H1 (cell line): ENCODE measurements around the gene TNIK. TPM values are rescaled to one million over a fixed set of nuclear protein-coding genes. Genes with fewer than 3 reads are reported as not detected.

Experiments
- CTCF ChIA-PET: fragments of 300-600 bp; sonication (Branson Sonifier 250); formaldehyde crosslinking; loops from one replicate; lab custom pipeline; 2021; ENCODE audit not compliant: partially characterized antibody; lab: Charles Lee
- POLR2A ChIA-PET: fragments of 300-600 bp; sonication (Branson Sonifier 250); formaldehyde crosslinking; loops from one replicate; lab custom pipeline; 2021; ENCODE audit warnings: inconsistent platforms; ENCODE audit not compliant: partially characterized antibody; lab: Charles Lee
- DNase-seq, 2 experiments: peaks; one replicate each; pipeline versions ENCODE4 v3.0.0 to v3.0.0-alpha.2; 2010 to 2022; ENCODE audit warnings: low spot score in 2 of 2, low read depth in 1 of 2, mixed read lengths in 1 of 2
- FAIRE-seq: peaks from 2 replicates; lab custom pipeline; 2011; peaks lifted over from hg19 to GRCh38; lab: Jason Lieb, UNC
- H2AFZ ChIP-seq: 2 replicates; pipeline ENCODE4 v1.8.1; 2012; ENCODE audit warnings: low read length, inconsistent platforms
- H2AK5ac ChIP-seq: 2 replicates; pipeline ENCODE4 v1.6.1; 2013; ENCODE audit warnings: low read depth, low read length
- H2BK120ac ChIP-seq: replicated peaks from 2 replicates; pipeline ENCODE3; 2013; ENCODE audit warnings: low read depth, low read length, inconsistent platforms
- H2BK12ac ChIP-seq: 2 replicates; pipeline ENCODE4 v1.6.1; 2013; ENCODE audit warnings: low read depth, low read length
- H2BK15ac ChIP-seq: 2 replicates; pipeline ENCODE4 v1.6.1; 2013; ENCODE audit warnings: low read length
- H2BK20ac ChIP-seq: 2 replicates; pipeline ENCODE4 v1.6.1; 2013; ENCODE audit warnings: low read length
- H2BK5ac ChIP-seq: 2 replicates; pipeline ENCODE4 v1.6.1; 2013; ENCODE audit warnings: low read depth, low read length
- H3K14ac ChIP-seq: 2 replicates; pipeline ENCODE4 v1.6.1; 2013; ENCODE audit warnings: inconsistent platforms; ENCODE audit not compliant: insufficient read length
- H3K18ac ChIP-seq: 2 replicates; pipeline ENCODE4 v1.6.1; 2013; ENCODE audit warnings: low read length; ENCODE audit errors: extremely low read depth
- H3K23ac ChIP-seq: 2 replicates; pipeline ENCODE4 v1.6.1; 2013; ENCODE audit warnings: inconsistent platforms; ENCODE audit not compliant: insufficient read length
- H3K23me2 ChIP-seq: 2 replicates; pipeline ENCODE4 v1.6.1; 2013; ENCODE audit warnings: low read depth, low read length
- H3K27ac ChIP-seq: 2 replicates; pipeline ENCODE4 v1.6.1; 2011; ENCODE audit warnings: low read depth, low read length, inconsistent platforms
- H3K27me3 ChIP-seq, 4 experiments: replicated peaks in 1 of 4; 1 replicate in 1 of 4; 2 replicates in 3 of 4; pipeline versions ENCODE4 v1.6.1 to v1.8.1; 2011 to 2013; ENCODE audit warnings: low read length in 3 of 4, mild to moderate bottlenecking in 3 of 4, inconsistent platforms in 2 of 4, mixed read lengths in 2 of 4, moderate library complexity in 1 of 4; ENCODE audit not compliant: control insufficient read depth in 3 of 4, insufficient read depth in 3 of 4; ENCODE audit errors: extremely low read depth in 1 of 4
- H3K36me3 ChIP-seq, 4 experiments: 2 replicates each; pipeline versions ENCODE4 v1.6.1 to v1.8.1; 2011 to 2013; ENCODE audit warnings: mild to moderate bottlenecking in 4 of 4, low read length in 3 of 4, moderate library complexity in 2 of 4, control low read depth in 1 of 4, inconsistent platforms in 1 of 4; ENCODE audit not compliant: insufficient read depth in 4 of 4, control insufficient read depth in 2 of 4
- H3K4ac ChIP-seq: replicated peaks from 2 replicates; pipeline ENCODE3; 2013; ENCODE audit warnings: low read length, low read depth, mixed read lengths, inconsistent platforms; ENCODE audit not compliant: insufficient read length
- H3K4me1 ChIP-seq, 4 experiments: replicated peaks in 1 of 4; 1 replicate in 1 of 4; 2 replicates in 3 of 4; pipeline versions ENCODE4 v1.6.1 to v1.8.1; 2011 to 2013; ENCODE audit warnings: low read length in 3 of 4, inconsistent platforms in 2 of 4, mixed read lengths in 1 of 4; ENCODE audit not compliant: insufficient read depth in 4 of 4, control insufficient read depth in 3 of 4
- H3K4me2 ChIP-seq, 2 experiments: 2 replicates each; pipeline versions ENCODE4 v1.6.1 to v1.8.1; 2011 to 2013; ENCODE audit warnings: low read depth in 2 of 2, low read length in 2 of 2, control low read depth in 1 of 2, inconsistent platforms in 1 of 2, mild to moderate bottlenecking in 1 of 2; ENCODE audit not compliant: insufficient read depth in 1 of 2
- H3K4me3 ChIP-seq, 4 experiments: fragments of 200-600, 300-600 bp in 1 of 4; sonication (generic), shearing (Covaris generic), sonication (Bioruptor Twin) in 1 of 4; 2 replicates each; pipeline versions ENCODE4 v1.5.1 to v1.8.1; 2011 to 2016; ENCODE audit warnings: low read length in 4 of 4, low read depth in 3 of 4, control low read depth in 2 of 4, inconsistent platforms in 2 of 4, mild to moderate bottlenecking in 2 of 4, mixed read lengths in 1 of 4, moderate library complexity in 1 of 4; ENCODE audit not compliant: insufficient read depth in 2 of 4; ENCODE audit errors: extremely low read depth in 1 of 4
- H3K56ac ChIP-seq: replicated peaks from 2 replicates; pipeline ENCODE3; 2013; ENCODE audit warnings: low read depth, mild to moderate bottlenecking, mixed read lengths, low read length, inconsistent platforms; ENCODE audit not compliant: insufficient read length
- H3K79me1 ChIP-seq: 2 replicates; pipeline ENCODE4 v1.6.1; 2013; ENCODE audit warnings: low read depth, low read length, control low read depth
- H3K79me2 ChIP-seq, 2 experiments: 2 replicates each; pipeline versions ENCODE4 v1.6.1 to v1.8.1; 2012 to 2013; ENCODE audit warnings: low read length in 2 of 2, mild to moderate bottlenecking in 2 of 2, inconsistent platforms in 1 of 2; ENCODE audit not compliant: insufficient read depth in 2 of 2, control insufficient read depth in 1 of 2
- H3K9ac ChIP-seq, 4 experiments: replicated peaks in 1 of 4; 1 replicate in 1 of 4; 2 replicates in 3 of 4; pipeline versions ENCODE4 v1.6.1 to v1.8.1; 2011 to 2013; ENCODE audit warnings: low read depth in 3 of 4, low read length in 3 of 4, control low read depth in 2 of 4, mild to moderate bottlenecking in 2 of 4, moderate library complexity in 2 of 4, inconsistent platforms in 1 of 4; ENCODE audit errors: extremely low read depth in 1 of 4
- H3K9me3 ChIP-seq, 2 experiments: 2 replicates each; pipeline versions ENCODE4 v1.6.1 to v1.8.1; 2012 to 2013; ENCODE audit warnings: mild to moderate bottlenecking in 2 of 2, moderate library complexity in 2 of 2, control low read depth in 1 of 2, inconsistent platforms in 1 of 2, low read depth in 1 of 2, low read length in 1 of 2, mixed read lengths in 1 of 2; ENCODE audit not compliant: insufficient read depth in 2 of 2
- H4K20me1 ChIP-seq, 2 experiments: replicated peaks in 1 of 2; 2 replicates each; pipeline versions ENCODE3 to v1.8.1; 2011 to 2013; ENCODE audit warnings: inconsistent platforms in 2 of 2, low read length in 2 of 2, mild to moderate bottlenecking in 1 of 2; ENCODE audit not compliant: insufficient read depth in 2 of 2, control insufficient read depth in 1 of 2
- H4K5ac ChIP-seq: 2 replicates; pipeline ENCODE4 v1.6.1; 2013; ENCODE audit warnings: low read length, low read depth, mixed read lengths, inconsistent platforms; ENCODE audit not compliant: insufficient read length
- H4K8ac ChIP-seq: 2 replicates; pipeline ENCODE4 v1.8.0; 2013; ENCODE audit warnings: mild to moderate bottlenecking, moderate library complexity, low read length, inconsistent platforms; ENCODE audit not compliant: insufficient read depth; ENCODE audit errors: extremely low read depth
- H4K91ac ChIP-seq: replicated peaks from 2 replicates; pipeline ENCODE3; 2013; ENCODE audit warnings: low read length, mixed read lengths, inconsistent platforms; ENCODE audit not compliant: insufficient read length
- BRCA1 ChIP-seq: IDR thresholded peaks from 2 replicates; pipeline ENCODE4 v1.6.1; 2012; ENCODE audit warnings: low read depth, low read length, improper control_type of control experiment
- CBX8 ChIP-seq: fragments of 300-800, 300-1000 bp; sonication (generic); IDR thresholded peaks from 2 replicates; pipeline ENCODE4 v1.7.1; 2016; ENCODE audit warnings: low read depth, low read length, borderline replicate concordance
- CHD1 ChIP-seq: IDR thresholded peaks from 2 replicates; pipeline ENCODE4 v1.6.1; 2012; ENCODE audit warnings: low read depth, low read length, improper control_type of control experiment
- CREB1 ChIP-seq: IDR thresholded peaks from 2 replicates; pipeline ENCODE4 v1.6.1; 2012; ENCODE audit warnings: inconsistent platforms
- EGR1 ChIP-seq: IDR thresholded peaks from 2 replicates; pipeline ENCODE4 v1.6.1; 2011; ENCODE audit warnings: low read depth, low read length, borderline replicate concordance
- EZH2 ChIP-seq: fragments of 200-600 bp; sonication (generic); IDR thresholded peaks from 2 replicates; pipeline ENCODE4 v1.7.1; 2012; ENCODE audit warnings: low read depth, mild to moderate bottlenecking, moderate library complexity, low read length, inconsistent platforms; ENCODE audit not compliant: severe bottlenecking
- POU5F1 ChIP-seq: IDR thresholded peaks from 2 replicates; pipeline ENCODE4 v1.6.1; 2011; ENCODE audit warnings: low read depth, mild to moderate bottlenecking, low read length, moderate library complexity
- SAP30 ChIP-seq: fragments of 300-600 bp; sonication (generic); IDR thresholded peaks from 2 replicates; pipeline ENCODE4 v1.7.1; 2012; ENCODE audit warnings: low read length, moderate library complexity, mild to moderate bottlenecking, inconsistent platforms; ENCODE audit not compliant: insufficient read depth, insufficient replicate concordance
- SP2 ChIP-seq: IDR thresholded peaks from 2 replicates; pipeline ENCODE4 v1.6.1; 2012; ENCODE audit warnings: mild to moderate bottlenecking, low read length, inconsistent platforms
- TAF7 ChIP-seq: optimal IDR thresholded peaks from 2 replicates; pipeline ENCODE3; 2011; ENCODE audit warnings: low read depth, mild to moderate bottlenecking, inconsistent platforms, low read length, moderate library complexity, borderline replicate concordance
- TCF12 ChIP-seq: IDR thresholded peaks from 2 replicates; pipeline ENCODE4 v1.6.1; 2011; ENCODE audit warnings: low read depth, mild to moderate bottlenecking, low read length
- WGBS, 2 experiments: shearing (Covaris generic) in 1 of 2; methylation state at CpG; one replicate each; pipeline versions ENCODE4 v1.1.6 to v1.1.7; 2013 to 2015; ENCODE audit warnings: low lambda C conversion rate in 2 of 2, mixed read lengths in 2 of 2, inconsistent platforms in 1 of 2, low coverage in 1 of 2, missing lambda C conversion rate in 1 of 2; ENCODE audit not compliant: insufficient replicate concordance in 2 of 2, insufficient coverage in 1 of 2, insufficient read length in 1 of 2; ENCODE audit errors: extremely low coverage in 1 of 2, missing lambda C conversion rate in 1 of 2; 5-methylcytosine and 5-hydroxymethylcytosine counted together
- polyA plus RNA-seq, 7 experiments: library from polyadenylated mRNA; depleted of rRNA in 3 of 7; stranded (reverse) in 5 of 7; unstranded in 2 of 7; fragments of >200 nt in 5 of 7; fragments of 200-250 nt in 2 of 7; gene quantifications; 1 replicate in 5 of 7; 2 replicates in 1 of 7; 4 replicates in 1 of 7; pipeline versions ENCODE4 v1.2.1 to v1.2.3, GENCODE V29; 2011 to 2013; ENCODE audit warnings: missing spikeins in 2 of 7, mixed read lengths in 2 of 7
- total RNA-seq: library from RNA; stranded (reverse); fragmentation: NEBNext Ultra II Directional; extraction: Animal tissue kit (Norgen Biotek cat#: 25700); gene quantifications from 2 replicates; pipeline ENCODE4 v1.2.1, GENCODE V29; 2021
- TF ChIP-seq, protein P1 (sequence below), 3 experiments: IDR thresholded peaks; 1 replicate in 2 of 3; 2 replicates in 1 of 3; pipeline versions ENCODE4 v1.5.1 to v1.6.1; 2011; ENCODE audit warnings: low read length in 3 of 3, mild to moderate bottlenecking in 3 of 3, inconsistent platforms in 2 of 3, low read depth in 1 of 3, moderate library complexity in 1 of 3; ENCODE audit not compliant: insufficient read depth in 1 of 3; ENCODE audit errors: control extremely low read depth in 1 of 3

TNIK gene
- total and polyA plus RNA-seq, 2 of the 8 experiments (the other 6 are each of a cell fraction or from before 2014, with no cell fraction given): 7.4 to 42.0 TPM

GRCh38 chr3:171110715-171111114 is 349.5 kb downstream of the TNIK start:
- Histone ChIP-seq H3K23ac (no peak overlapping the region), H2BK5ac (no peak overlapping the region), H3K4ac (no peak overlapping the region), H4K5ac (no peak overlapping the region), H3K27me3 (no peaks in the 10 kb centered on the region), H3K36me3 (peaks cover 0 to 3% (median 0%) of the 10 kb centered on the region in 4 experiments; a peak in 1 of 8 replicates), H3K4me1 (peaks cover 0 to 1% (median 0%) of the 10 kb centered on the region in 4 experiments; a peak in 1 of 7 replicates), H2BK120ac (no peak overlapping the region), H2BK12ac (no peak overlapping the region), H2AK5ac (no peak overlapping the region), H3K18ac (no peak overlapping the region), H3K23me2 (no peaks in the 10 kb centered on the region), H3K14ac (no peak overlapping the region), H3K4me2 (no peak overlapping the region), H3K9ac (no peak overlapping the region), H2BK20ac (no peak overlapping the region), H3K56ac (no peak overlapping the region), H4K91ac (no peak overlapping the region), H2BK15ac (no peak overlapping the region), H3K79me2 (no peaks in the 10 kb centered on the region), H4K20me1 (no peaks in the 10 kb centered on the region), H3K9me3 (no peaks in the 10 kb centered on the region), H4K8ac (no peak overlapping the region), H3K4me3 (no peak overlapping the region), H3K27ac (no peak overlapping the region), H3K79me1 (no peaks in the 10 kb centered on the region), H2AFZ (no peak overlapping the region)
- DNase-seq (no peak), FAIRE-seq (no peak)
- CTCF ChIA-PET: interaction anchor here (0.6 to 0.7 kb wide), 2 partner anchors 25 to 93 kb away, joined by 3 read pairs; no protein-coding TSS in a partner anchor
- WGBS, 2 experiments: 84% methylated on average over 4 of the region's 4 CpGs; no CpG with 5 or more reads in 1 of the 2 experiments
- POLR2A ChIA-PET: no interaction called here
- no peak for TF ChIP-seq CREB1
- TF ChIP-seq POU5F1: no peak
- TF ChIP-seq TCF12: no peak
- no peak for TF ChIP-seq BRCA1
- TF ChIP-seq SP2: no peak
- TF ChIP-seq TAF7: no peak
- TF ChIP-seq SAP30: no peak
- TF ChIP-seq CBX8: no peak
- TF ChIP-seq, protein P1, sequence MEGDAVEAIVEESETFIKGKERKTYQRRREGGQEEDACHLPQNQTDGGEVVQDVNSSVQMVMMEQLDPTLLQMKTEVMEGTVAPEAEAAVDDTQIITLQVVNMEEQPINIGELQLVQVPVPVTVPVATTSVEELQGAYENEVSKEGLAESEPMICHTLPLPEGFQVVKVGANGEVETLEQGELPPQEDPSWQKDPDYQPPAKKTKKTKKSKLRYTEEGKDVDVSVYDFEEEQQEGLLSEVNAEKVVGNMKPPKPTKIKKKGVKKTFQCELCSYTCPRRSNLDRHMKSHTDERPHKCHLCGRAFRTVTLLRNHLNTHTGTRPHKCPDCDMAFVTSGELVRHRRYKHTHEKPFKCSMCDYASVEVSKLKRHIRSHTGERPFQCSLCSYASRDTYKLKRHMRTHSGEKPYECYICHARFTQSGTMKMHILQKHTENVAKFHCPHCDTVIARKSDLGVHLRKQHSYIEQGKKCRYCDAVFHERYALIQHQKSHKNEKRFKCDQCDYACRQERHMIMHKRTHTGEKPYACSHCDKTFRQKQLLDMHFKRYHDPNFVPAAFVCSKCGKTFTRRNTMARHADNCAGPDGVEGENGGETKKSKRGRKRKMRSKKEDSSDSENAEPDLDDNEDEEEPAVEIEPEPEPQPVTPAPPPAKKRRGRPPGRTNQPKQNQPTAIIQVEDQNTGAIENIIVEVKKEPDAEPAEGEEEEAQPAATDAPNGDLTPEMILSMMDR (IDR thresholded peaks at IDR 0.05; ENCODE audit: control extremely low read depth in 1 of 3, insufficient read depth in 1 of 3, low read depth in 1 of 3, low read length in 3 of 3): no peak
- no peak for TF ChIP-seq EZH2
- TF ChIP-seq CHD1: no peak
- no peak for TF ChIP-seq EGR1
